Measurements from ENCODE around the gene ENO1. TPM values are rescaled to one million over a fixed set of nuclear protein-coding genes. Genes with fewer than 3 reads are reported as not detected.

Gene ENO1
- total and polyA plus RNA-seq, 10 donors = 249 to 751 (median 390) TPM

DNA sequence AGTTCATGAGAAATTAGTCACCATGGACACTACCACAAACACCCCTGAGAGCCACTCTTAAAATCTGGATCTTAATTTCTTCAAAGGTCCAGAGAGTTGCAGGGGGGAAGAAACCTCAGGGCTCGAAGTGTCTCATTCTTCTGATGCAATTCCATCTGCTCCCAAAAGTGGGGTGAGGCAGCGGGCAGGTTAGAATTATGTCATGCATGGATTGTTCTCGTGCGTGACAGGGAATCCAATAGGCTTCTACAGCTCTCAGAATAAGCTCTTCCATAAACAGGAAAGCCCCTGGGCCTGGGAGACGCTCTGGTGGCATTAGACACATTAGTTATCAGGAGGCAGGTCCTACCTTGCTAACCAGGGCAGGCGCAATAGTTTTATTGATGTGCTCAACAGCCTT lies 8.4 kb downstream of the ENO1 start:
- TF ChIP-seq CTCF (IDR thresholded peaks at IDR 0.05 in 8 of 11, conservative IDR thresholded peaks at IDR 0.05 in 3 of 11) (no peak), POLR2AphosphoS5 (IDR thresholded peaks at IDR 0.05) (no peak), POLR2A (IDR thresholded peaks at IDR 0.05) (no peak)
- no peaks in the 10 kb centered on the region for H3K27me3 ChIP-seq (replicated peaks in 1 of 7)
- no peak for DNase-seq
- peaks cover 20 to 81% (median 43%) of the 10 kb centered on the region in 6 donors for H3K4me1 ChIP-seq
- no peak overlapping the region for H3K4me3 ChIP-seq
- intact Hi-C loops (cut with DNase I; ENCODE audit: low total_unique reads) = no loop called here
- WGBS, 5 donors = 70 to 81% (median 75%) methylated on average over 6 of the region's 6 CpGs
- H3K36me3 ChIP-seq = peaks cover 4 to 100% (median 98%) of the 10 kb centered on the region in 6 donors
- peak overlapping the region in 2 of 8 donors; percentile 99 to 100 for H3K27ac ChIP-seq
- no peaks in the 10 kb centered on the region for H3K9me3 ChIP-seq

GRCh38 chr1:8867878-8868567 lies 10.5 kb downstream of the ENO1 start:
- intact Hi-C loops (cut with DNase I; ENCODE audit: low total_unique reads) = no loop called here
- peaks cover 4 to 100% (median 100%) of the 10 kb centered on the region in 6 donors for H3K36me3 ChIP-seq
- peaks cover 0 to 66% (median 23%) of the 10 kb centered on the region in 6 donors for H3K4me1 ChIP-seq
- WGBS, 5 donors = 83 to 97% (median 88%) methylated on average over 5 of the region's 5 CpGs
- TF ChIP-seq POLR2AphosphoS5 (IDR thresholded peaks at IDR 0.05) (no peak), CTCF (IDR thresholded peaks at IDR 0.05 in 8 of 11, conservative IDR thresholded peaks at IDR 0.05 in 3 of 11) (no peak), POLR2A (IDR thresholded peaks at IDR 0.05) (no peak)
- H3K27ac ChIP-seq = no peak overlapping the region
- H3K4me3 ChIP-seq = no peak overlapping the region
- no peaks in the 10 kb centered on the region for H3K27me3 ChIP-seq (replicated peaks in 1 of 7)
- no peak for DNase-seq
- no peaks in the 10 kb centered on the region for H3K9me3 ChIP-seq

GRCh38 chr1:8866792-8867415 lies 11.6 kb downstream of the ENO1 start:
- Histone ChIP-seq H3K27ac (peak overlapping the region in 2 of 8 donors; percentile 9 to 21), H3K4me3 (no peak overlapping the region), H3K36me3 (peaks cover 6 to 100% (median 100%) of the 10 kb centered on the region in 6 donors), H3K27me3 (replicated peaks in 1 of 7) (no peaks in the 10 kb centered on the region), H3K9me3 (no peaks in the 10 kb centered on the region), H3K4me1 (peaks cover 0 to 62% (median 11%) of the 10 kb centered on the region in 6 donors)
- no peak for TF ChIP-seq CTCF (IDR thresholded peaks at IDR 0.05 in 8 of 11, conservative IDR thresholded peaks at IDR 0.05 in 3 of 11)
- TF ChIP-seq POLR2AphosphoS5 (IDR thresholded peaks at IDR 0.05) = no peak
- no peak for TF ChIP-seq POLR2A (IDR thresholded peaks at IDR 0.05)
- 71 to 92% (median 76%) methylated on average over 8 to 11 of the region's 11 CpGs for WGBS, 5 donors
- intact Hi-C loops (cut with DNase I; ENCODE audit: low total_unique reads) = no loop called here
- DNase-seq = peak; percentile 42

DNA sequence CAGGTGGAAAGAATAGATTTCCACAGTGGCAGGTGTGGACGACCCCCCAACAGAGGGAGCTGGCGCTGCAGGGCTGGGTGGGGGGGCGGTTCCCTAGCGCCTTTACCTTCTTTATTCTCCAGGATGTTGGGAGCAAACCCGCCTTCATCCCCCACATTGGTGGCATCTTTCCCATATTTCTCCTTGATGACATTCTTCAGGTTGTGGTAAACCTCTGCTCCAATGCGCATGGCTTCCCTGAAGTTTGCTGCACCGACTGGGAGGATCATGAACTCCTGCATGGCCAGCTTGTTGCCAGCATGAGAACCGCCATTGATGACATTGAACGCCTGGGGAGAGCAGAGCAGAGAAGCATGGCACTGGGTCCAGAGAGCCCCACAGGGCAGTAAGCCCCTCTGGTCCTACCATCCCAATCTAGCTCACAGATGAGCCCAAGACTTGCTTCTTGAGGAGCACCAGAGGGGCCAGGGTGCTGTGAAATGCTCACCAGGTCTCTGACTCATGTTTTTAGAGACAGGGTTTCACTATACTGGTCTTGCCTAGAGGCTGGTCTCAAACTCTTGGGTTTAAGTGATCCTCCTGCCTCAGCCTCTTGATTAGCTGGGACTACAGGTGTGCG lies 12.2 kb downstream of the ENO1 start:
- TF ChIP-seq POLR2AphosphoS5 (IDR thresholded peaks at IDR 0.05) = no peak
- no peak for TF ChIP-seq POLR2A (IDR thresholded peaks at IDR 0.05)
- no peak for TF ChIP-seq CTCF (IDR thresholded peaks at IDR 0.05 in 8 of 11, conservative IDR thresholded peaks at IDR 0.05 in 3 of 11)
- no peaks in the 10 kb centered on the region for H3K27me3 ChIP-seq (replicated peaks in 1 of 7)
- H3K4me1 ChIP-seq = peaks cover 0 to 56% (median 7%) of the 10 kb centered on the region in 6 donors
- no peak for DNase-seq
- intact Hi-C loops (cut with DNase I; ENCODE audit: low total_unique reads) = no loop called here
- WGBS, 5 donors = 87 to 95% (median 92%) methylated on average over 10 of the region's 10 CpGs
- H3K4me3 ChIP-seq = no peak overlapping the region
- H3K36me3 ChIP-seq = peaks cover 6 to 100% (median 100%) of the 10 kb centered on the region in 6 donors
- peak overlapping the region in 2 of 8 donors; percentile 21 to 51 for H3K27ac ChIP-seq
- H3K9me3 ChIP-seq = no peaks in the 10 kb centered on the region
